ENCODE measurements around the gene MACROD2. TPM values are rescaled to one million over a fixed set of nuclear protein-coding genes. Genes with fewer than 3 reads are reported as not detected.

MACROD2 gene
- total RNA-seq, 1 donor from 2014 or later, result 1.6 TPM

DNA sequence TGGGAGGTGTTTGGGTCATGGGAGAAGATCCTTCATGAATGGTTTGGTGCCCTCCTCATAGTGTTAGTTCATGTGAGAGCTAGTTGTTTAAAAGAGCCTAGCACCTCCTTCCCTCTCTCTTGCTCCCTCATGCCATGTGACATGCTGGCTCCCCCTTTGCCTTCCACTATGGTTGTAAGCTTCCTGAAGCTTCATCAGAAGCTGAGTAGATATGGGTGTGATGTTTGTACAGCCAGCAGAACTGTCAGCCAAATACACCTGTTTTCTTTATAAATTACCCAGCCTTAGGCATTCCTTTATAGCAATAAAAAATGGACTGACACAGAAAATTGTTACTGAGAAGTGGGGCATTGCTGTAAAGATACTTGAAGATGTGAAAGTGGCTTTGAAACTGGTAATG, 1073.2 kb downstream of the MACROD2 start:
- no peak for FAIRE-seq
- DNase-seq (ENCODE audit: low read depth), result no peak
- TF ChIP-seq CTCF (IDR thresholded peaks at IDR 0.05; ENCODE audit: insufficient read depth, low read length, severe bottlenecking), result no peak
- no peaks in the 10 kb centered on the region for H3K27me3 ChIP-seq (ENCODE audit: control insufficient read depth, insufficient read depth, low read length)
- no peak overlapping the region for H3K4me3 ChIP-seq (ENCODE audit: low read depth, low read length)
- H3K36me3 ChIP-seq (ENCODE audit: control insufficient read depth, insufficient read depth, low read length), result no peaks in the 10 kb centered on the region

- Histone ChIP-seq H3K4me3 (ENCODE audit: low read depth, low read length) (no peak overlapping the region), H3K36me3 (ENCODE audit: control insufficient read depth, insufficient read depth, low read length) (no peaks in the 10 kb centered on the region), H3K27me3 (ENCODE audit: control insufficient read depth, insufficient read depth, low read length) (no peaks in the 10 kb centered on the region)
- FAIRE-seq (no peak), DNase-seq (ENCODE audit: low read depth) (no peak)
- TF ChIP-seq CTCF (IDR thresholded peaks at IDR 0.05; ENCODE audit: insufficient read depth, low read length, severe bottlenecking), result no peak
Observed at GRCh38 chr20:15069355-15069754, 1074.0 kb downstream of the MACROD2 start.

DNA sequence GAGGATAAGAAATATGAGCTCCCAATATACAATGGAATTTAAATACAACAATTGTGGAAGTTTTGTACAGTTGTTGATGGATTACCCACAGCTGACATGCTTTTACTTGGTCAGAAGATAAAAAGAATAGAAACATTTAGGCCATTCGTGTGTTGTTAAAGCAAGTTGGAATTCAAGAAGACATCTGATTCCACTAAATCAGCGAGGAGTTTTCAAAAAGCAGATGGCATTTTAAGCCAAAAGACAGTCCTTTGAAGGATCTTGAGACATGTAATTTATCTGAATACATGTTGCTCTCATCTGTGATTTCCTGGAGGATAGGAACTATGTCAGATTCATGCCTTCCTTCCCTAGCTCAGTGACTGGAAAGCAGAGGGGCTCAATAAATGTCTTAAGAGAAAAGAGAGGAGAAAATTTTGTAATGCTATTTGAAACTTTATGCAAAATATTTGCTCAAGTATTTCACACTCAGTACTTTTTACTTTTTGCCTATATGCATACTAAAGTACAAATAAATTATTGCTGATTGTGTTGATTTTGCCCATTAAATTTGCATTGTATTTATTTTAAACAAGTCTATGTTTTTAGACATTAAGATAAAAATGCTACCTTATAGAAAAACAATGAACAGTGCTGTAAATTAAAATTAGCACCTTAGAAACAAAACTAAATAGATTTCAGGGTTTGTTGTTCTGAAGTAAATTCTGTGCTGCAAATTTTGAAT, 1075.9 kb downstream of the MACROD2 start:
- no peaks in the 10 kb centered on the region for H3K27me3 ChIP-seq (ENCODE audit: control insufficient read depth, insufficient read depth, low read length)
- no peak for TF ChIP-seq CTCF (IDR thresholded peaks at IDR 0.05; ENCODE audit: insufficient read depth, low read length, severe bottlenecking)
- FAIRE-seq (no peak), DNase-seq (ENCODE audit: low read depth) (no peak)
- H3K4me3 ChIP-seq (ENCODE audit: low read depth, low read length), result no peak overlapping the region
- no peaks in the 10 kb centered on the region for H3K36me3 ChIP-seq (ENCODE audit: control insufficient read depth, insufficient read depth, low read length)

DNA sequence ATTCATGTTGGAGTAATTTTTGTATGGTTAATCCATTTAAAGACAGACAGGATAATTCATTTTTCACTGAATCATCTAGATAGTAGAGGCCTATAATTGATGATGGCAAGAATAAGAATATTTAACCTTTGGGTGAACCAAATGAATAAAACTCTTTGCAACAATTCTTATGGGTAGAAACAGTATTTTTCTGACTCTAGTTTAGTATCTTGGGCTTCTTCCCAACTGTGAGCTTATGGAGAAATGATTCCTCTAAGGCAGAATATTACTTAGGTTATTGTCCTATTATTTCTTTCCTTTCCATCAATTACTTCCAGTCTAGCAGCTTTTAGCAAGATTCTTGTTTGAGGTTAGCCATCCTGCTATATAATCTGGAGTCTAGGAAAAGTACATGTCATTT, 1077.0 kb downstream of the MACROD2 start:
- no peak overlapping the region for H3K4me3 ChIP-seq (ENCODE audit: low read depth, low read length)
- DNase-seq (ENCODE audit: low read depth), result no peak
- H3K36me3 ChIP-seq (ENCODE audit: control insufficient read depth, insufficient read depth, low read length), result no peaks in the 10 kb centered on the region
- H3K27me3 ChIP-seq (ENCODE audit: control insufficient read depth, insufficient read depth, low read length), result no peaks in the 10 kb centered on the region
- TF ChIP-seq CTCF (IDR thresholded peaks at IDR 0.05; ENCODE audit: insufficient read depth, low read length, severe bottlenecking), result no peak
- FAIRE-seq, result no peak

GRCh38 chr20:15075586-15075985, 1080.3 kb downstream of the MACROD2 start:
- no peak for TF ChIP-seq CTCF (IDR thresholded peaks at IDR 0.05; ENCODE audit: insufficient read depth, low read length, severe bottlenecking)
- no peak for DNase-seq (ENCODE audit: low read depth)
- no peak overlapping the region for H3K4me3 ChIP-seq (ENCODE audit: low read depth, low read length)
- H3K27me3 ChIP-seq (ENCODE audit: control insufficient read depth, insufficient read depth, low read length), result no peaks in the 10 kb centered on the region
- H3K36me3 ChIP-seq (ENCODE audit: control insufficient read depth, insufficient read depth, low read length), result no peaks in the 10 kb centered on the region
- no peak for FAIRE-seq

- no peak for TF ChIP-seq CTCF (IDR thresholded peaks at IDR 0.05; ENCODE audit: insufficient read depth, low read length, severe bottlenecking)
- DNase-seq (ENCODE audit: low read depth), result no peak
- Histone ChIP-seq H3K36me3 (ENCODE audit: control insufficient read depth, insufficient read depth, low read length) (no peaks in the 10 kb centered on the region), H3K4me3 (ENCODE audit: low read depth, low read length) (no peak overlapping the region), H3K27me3 (ENCODE audit: control insufficient read depth, insufficient read depth, low read length) (no peaks in the 10 kb centered on the region)
- FAIRE-seq, result no peak
Observed at GRCh38 chr20:15076785-15077184, 1081.5 kb downstream of the MACROD2 start.

Data from bronchial epithelial cell (primary cell).